Measurements from ENCODE around the gene OR2F1. TPM values are rescaled to one million over a fixed set of nuclear protein-coding genes. Genes with fewer than 3 reads are reported as not detected.

Gene OR2F1
- total RNA-seq = not detected in 2 replicates
- long read RNA-seq = 0 reads

- no peaks in the 10 kb centered on the region for H3K36me3 Mint-ChIP-seq (ENCODE audit: unreplicated experiment)
- H3K9me3 Mint-ChIP-seq (ENCODE audit: unreplicated experiment) = no peaks in the 10 kb centered on the region
- no peak within 1 kb of the TSS for H3K27ac Mint-ChIP-seq (ENCODE audit: unreplicated experiment)
- no peak for DNase-seq (ENCODE audit: extremely low spot score, unreplicated experiment)
- TF ChIP-seq CTCF (IDR thresholded peaks at IDR 0.05) = no peak
- H3K4me3 Mint-ChIP-seq (ENCODE audit: unreplicated experiment) = no peak within 1 kb of the TSS
- peaks cover 42% of the 10 kb centered on the region for H3K27me3 Mint-ChIP-seq (ENCODE audit: unreplicated experiment)
- H3K4me1 Mint-ChIP-seq (ENCODE audit: unreplicated experiment) = no peaks in the 10 kb centered on the region
Measured at GRCh38 chr7:143954544-143954943, at the start of gene OR2F1. TSS of gene OR2F1 (plus strand) at chr7:143954844. CDS start at chr7:143959971, 5,127 bp downstream.

DNA sequence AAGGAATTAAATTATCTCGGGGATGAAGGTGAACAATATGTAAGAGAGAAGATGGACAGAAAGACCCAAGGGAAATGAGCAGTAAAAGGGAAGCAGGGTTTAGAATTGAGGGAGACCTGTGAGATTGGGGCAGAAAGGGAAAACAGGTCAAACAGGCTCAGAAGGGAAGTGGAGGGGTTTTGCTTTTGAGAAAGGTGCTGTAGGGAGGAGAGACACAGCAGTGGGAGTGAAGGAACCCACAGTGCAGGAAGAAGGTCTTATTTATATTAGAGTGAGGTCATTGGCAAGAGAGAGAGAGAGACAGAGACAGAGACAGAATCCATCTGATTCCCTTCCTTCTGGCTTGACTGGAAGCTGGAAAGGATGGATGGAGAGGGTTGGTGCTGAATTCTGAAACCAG, 49.1 kb upstream of the OR2F1 start:
- H3K9me3 Mint-ChIP-seq (ENCODE audit: unreplicated experiment) = no peaks in the 10 kb centered on the region
- no peak for TF ChIP-seq CTCF (IDR thresholded peaks at IDR 0.05)
- H3K27me3 Mint-ChIP-seq (ENCODE audit: unreplicated experiment) = peaks cover 8% of the 10 kb centered on the region
- DNase-seq (ENCODE audit: extremely low spot score, unreplicated experiment) = no peak
- peaks cover 7% of the 10 kb centered on the region for H3K4me1 Mint-ChIP-seq (ENCODE audit: unreplicated experiment)
- H3K36me3 Mint-ChIP-seq (ENCODE audit: unreplicated experiment) = no peaks in the 10 kb centered on the region
- no peak overlapping the region for H3K27ac Mint-ChIP-seq (ENCODE audit: unreplicated experiment)
- no peak overlapping the region for H3K4me3 Mint-ChIP-seq (ENCODE audit: unreplicated experiment)

GRCh38 chr7:143906151-143906550, 48.5 kb upstream of the OR2F1 start:
- Mint-ChIP-seq H3K27me3 (ENCODE audit: unreplicated experiment) (peaks cover 8% of the 10 kb centered on the region), H3K4me3 (ENCODE audit: unreplicated experiment) (no peak overlapping the region), H3K27ac (ENCODE audit: unreplicated experiment) (no peak overlapping the region), H3K36me3 (ENCODE audit: unreplicated experiment) (no peaks in the 10 kb centered on the region), H3K4me1 (ENCODE audit: unreplicated experiment) (peaks cover 7% of the 10 kb centered on the region), H3K9me3 (ENCODE audit: unreplicated experiment) (no peaks in the 10 kb centered on the region)
- no peak for DNase-seq (ENCODE audit: extremely low spot score, unreplicated experiment)
- no peak for TF ChIP-seq CTCF (IDR thresholded peaks at IDR 0.05)

- Mint-ChIP-seq H3K27me3 (ENCODE audit: unreplicated experiment) (peaks cover 8% of the 10 kb centered on the region), H3K9me3 (ENCODE audit: unreplicated experiment) (no peaks in the 10 kb centered on the region), H3K4me3 (ENCODE audit: unreplicated experiment) (no peak overlapping the region), H3K36me3 (ENCODE audit: unreplicated experiment) (no peaks in the 10 kb centered on the region), H3K4me1 (ENCODE audit: unreplicated experiment) (peaks cover 5% of the 10 kb centered on the region), H3K27ac (ENCODE audit: unreplicated experiment) (no peak overlapping the region)
- TF ChIP-seq CTCF (IDR thresholded peaks at IDR 0.05) = no peak
- no peak for DNase-seq (ENCODE audit: extremely low spot score, unreplicated experiment)
Measured at GRCh38 chr7:143906895-143907294, 47.7 kb upstream of the OR2F1 start.

- Mint-ChIP-seq H3K9me3 (ENCODE audit: unreplicated experiment) (no peaks in the 10 kb centered on the region), H3K27me3 (ENCODE audit: unreplicated experiment) (peaks cover 12% of the 10 kb centered on the region), H3K4me1 (ENCODE audit: unreplicated experiment) (peaks cover 3% of the 10 kb centered on the region), H3K36me3 (ENCODE audit: unreplicated experiment) (no peaks in the 10 kb centered on the region), H3K27ac (ENCODE audit: unreplicated experiment) (no peak overlapping the region), H3K4me3 (ENCODE audit: unreplicated experiment) (no peak overlapping the region)
- no peak for TF ChIP-seq CTCF (IDR thresholded peaks at IDR 0.05)
- DNase-seq (ENCODE audit: extremely low spot score, unreplicated experiment) = no peak
Measured at GRCh38 chr7:143908120-143908519, 46.5 kb upstream of the OR2F1 start.

Data from osteocyte (in vitro differentiated cells).